PFSK-1 (cell line): ENCODE measurements around the gene RAB4A.

Experiments used
- FOXP2 ChIP-seq: optimal IDR thresholded peaks from 2 replicates; pipeline ENCODE3; 2011; ENCODE audit warnings: borderline replicate concordance, control low read depth, inconsistent platforms; ENCODE audit not compliant: insufficient read depth; ENCODE audit errors: extremely low read length, extremely low read depth
- POLR2AphosphoS5 ChIP-seq: IDR thresholded peaks from 2 replicates; pipeline ENCODE4 v1.6.1; 2012; ENCODE audit warnings: low read depth, mild to moderate bottlenecking, control low read depth, low read length, moderate library complexity
- SIN3A ChIP-seq: IDR thresholded peaks from 2 replicates; pipeline ENCODE4 v1.6.1; 2012; ENCODE audit warnings: mild to moderate bottlenecking, low read length, moderate library complexity, borderline replicate concordance; ENCODE audit not compliant: insufficient read depth
- TF ChIP-seq, protein P1 (sequence below), 2 experiments: IDR thresholded peaks; 2 replicates each; pipeline versions ENCODE4 v1.6.1 to v1.8.0; 2011 to 2012; ENCODE audit warnings: low read depth in 2 of 2, low read length in 2 of 2, control low read depth in 1 of 2, inconsistent platforms in 1 of 2, mild to moderate bottlenecking in 1 of 2, moderate library complexity in 1 of 2; ENCODE audit not compliant: insufficient read depth in 1 of 2

DNA sequence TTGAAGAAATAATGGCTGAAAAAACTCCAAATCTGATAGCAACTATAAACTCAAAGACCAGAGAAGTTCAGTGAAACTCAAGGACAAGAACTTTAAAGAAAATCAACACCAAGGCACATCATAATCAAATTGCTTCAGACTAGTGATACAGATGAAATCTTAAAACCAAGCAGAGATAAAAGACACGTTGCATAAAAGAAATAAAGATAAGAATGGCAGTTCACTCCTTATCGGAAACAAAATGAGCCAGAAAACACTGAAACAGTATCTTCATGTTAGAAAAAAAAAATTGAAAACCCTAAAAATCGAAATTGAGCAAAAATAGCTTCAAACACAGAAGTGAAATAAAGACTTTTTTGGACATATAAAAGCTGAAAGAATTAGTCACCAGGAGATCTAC is 4.6 kb upstream of the RAB4A start:
- TF ChIP-seq POLR2AphosphoS5 (no peak), FOXP2 (no peak), SIN3A (no peak)
- TF ChIP-seq, protein P1, sequence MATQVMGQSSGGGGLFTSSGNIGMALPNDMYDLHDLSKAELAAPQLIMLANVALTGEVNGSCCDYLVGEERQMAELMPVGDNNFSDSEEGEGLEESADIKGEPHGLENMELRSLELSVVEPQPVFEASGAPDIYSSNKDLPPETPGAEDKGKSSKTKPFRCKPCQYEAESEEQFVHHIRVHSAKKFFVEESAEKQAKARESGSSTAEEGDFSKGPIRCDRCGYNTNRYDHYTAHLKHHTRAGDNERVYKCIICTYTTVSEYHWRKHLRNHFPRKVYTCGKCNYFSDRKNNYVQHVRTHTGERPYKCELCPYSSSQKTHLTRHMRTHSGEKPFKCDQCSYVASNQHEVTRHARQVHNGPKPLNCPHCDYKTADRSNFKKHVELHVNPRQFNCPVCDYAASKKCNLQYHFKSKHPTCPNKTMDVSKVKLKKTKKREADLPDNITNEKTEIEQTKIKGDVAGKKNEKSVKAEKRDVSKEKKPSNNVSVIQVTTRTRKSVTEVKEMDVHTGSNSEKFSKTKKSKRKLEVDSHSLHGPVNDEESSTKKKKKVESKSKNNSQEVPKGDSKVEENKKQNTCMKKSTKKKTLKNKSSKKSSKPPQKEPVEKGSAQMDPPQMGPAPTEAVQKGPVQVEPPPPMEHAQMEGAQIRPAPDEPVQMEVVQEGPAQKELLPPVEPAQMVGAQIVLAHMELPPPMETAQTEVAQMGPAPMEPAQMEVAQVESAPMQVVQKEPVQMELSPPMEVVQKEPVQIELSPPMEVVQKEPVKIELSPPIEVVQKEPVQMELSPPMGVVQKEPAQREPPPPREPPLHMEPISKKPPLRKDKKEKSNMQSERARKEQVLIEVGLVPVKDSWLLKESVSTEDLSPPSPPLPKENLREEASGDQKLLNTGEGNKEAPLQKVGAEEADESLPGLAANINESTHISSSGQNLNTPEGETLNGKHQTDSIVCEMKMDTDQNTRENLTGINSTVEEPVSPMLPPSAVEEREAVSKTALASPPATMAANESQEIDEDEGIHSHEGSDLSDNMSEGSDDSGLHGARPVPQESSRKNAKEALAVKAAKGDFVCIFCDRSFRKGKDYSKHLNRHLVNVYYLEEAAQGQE (IDR thresholded peaks at IDR 0.05; ENCODE audit: insufficient read depth in 1 of 2, low read depth in 2 of 2, low read length in 2 of 2): no peak
